Mesothelial cell of epicardium (in vitro differentiated cells): ENCODE data around the gene RYR3. TPM values are rescaled to one million over a fixed set of nuclear protein-coding genes. Genes with fewer than 3 reads are reported as not detected.

Experiments
- DNase-seq, 2 experiments: peaks; one replicate each; pipeline ENCODE4 v3.0.0; 2021; ENCODE audit warnings: low spot score in 2 of 2; ENCODE audit not compliant: unreplicated experiment in 2 of 2
- H3K27ac Mint-ChIP-seq: 2 replicates; pipeline ENCODE4 v1.8.0; 2021; ENCODE audit warnings: mixed read lengths
- H3K27me3 Mint-ChIP-seq: 2 replicates; pipeline ENCODE4 v1.8.0; 2021; ENCODE audit warnings: low read depth, mixed read lengths
- H3K36me3 Mint-ChIP-seq: 2 replicates; pipeline ENCODE4 v1.8.0; 2021; ENCODE audit warnings: mixed read lengths
- H3K4me1 Mint-ChIP-seq: 2 replicates; pipeline ENCODE4 v1.8.0; 2021; ENCODE audit warnings: mixed read lengths
- H3K4me3 Mint-ChIP-seq: 2 replicates; pipeline ENCODE4 v1.8.0; 2021; ENCODE audit warnings: mild to moderate bottlenecking, moderate library complexity, mixed read lengths
- H3K9me3 Mint-ChIP-seq: 2 replicates; pipeline ENCODE4 v1.8.0; 2021; ENCODE audit warnings: mixed read lengths
- CTCF ChIP-seq: fragments of 200-600 bp; sonication (generic); IDR thresholded peaks from one replicate; pipeline ENCODE4 v1.5.0; 2021; ENCODE audit warnings: antibody characterized with exemption; ENCODE audit not compliant: unreplicated experiment
- total RNA-seq: library from RNA; stranded (reverse); gene quantifications from 3 replicates; pipeline ENCODE4 v1.2.1, GENCODE V29; 2021

Gene RYR3
- total RNA-seq, 1 donor from 2014 or later: 3.8 TPM

DNA sequence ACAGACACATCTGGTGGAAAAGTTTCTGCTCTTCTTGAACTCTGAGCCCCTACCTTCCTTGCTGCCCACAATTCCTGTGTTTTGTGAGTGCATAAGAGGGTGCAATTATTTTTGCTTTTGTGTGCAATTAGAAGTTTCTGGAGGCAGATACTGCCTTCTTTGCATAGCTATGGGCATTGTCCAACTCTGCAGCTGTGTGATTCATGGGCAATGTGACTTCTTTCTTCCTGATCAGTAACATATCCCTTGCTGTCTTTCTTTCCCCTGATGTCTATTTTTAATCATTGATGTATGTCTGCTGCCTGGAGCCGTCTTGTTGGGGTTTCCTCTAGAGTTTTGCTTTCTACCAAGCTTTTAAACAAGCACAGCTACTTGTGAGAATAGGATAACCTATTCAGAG lies 336.0 kb downstream of the RYR3 start:
- H3K27me3 Mint-ChIP-seq: peaks cover 10% of the 10 kb centered on the region
- H3K36me3 Mint-ChIP-seq: no peaks in the 10 kb centered on the region
- H3K4me3 Mint-ChIP-seq: no peak overlapping the region
- no peak overlapping the region for H3K27ac Mint-ChIP-seq
- no peak for DNase-seq
- TF ChIP-seq CTCF: no peak
- peaks cover 7% of the 10 kb centered on the region for H3K4me1 Mint-ChIP-seq
- no peaks in the 10 kb centered on the region for H3K9me3 Mint-ChIP-seq

GRCh38 chr15:33649217-33649933 lies 338.6 kb downstream of the RYR3 start:
- no peaks in the 10 kb centered on the region for H3K36me3 Mint-ChIP-seq
- peaks cover 1% of the 10 kb centered on the region for H3K27me3 Mint-ChIP-seq
- H3K4me1 Mint-ChIP-seq: peaks cover 7% of the 10 kb centered on the region
- TF ChIP-seq CTCF: no peak
- H3K4me3 Mint-ChIP-seq: no peak overlapping the region
- no peak for DNase-seq
- H3K9me3 Mint-ChIP-seq: no peaks in the 10 kb centered on the region
- H3K27ac Mint-ChIP-seq: no peak overlapping the region

DNA sequence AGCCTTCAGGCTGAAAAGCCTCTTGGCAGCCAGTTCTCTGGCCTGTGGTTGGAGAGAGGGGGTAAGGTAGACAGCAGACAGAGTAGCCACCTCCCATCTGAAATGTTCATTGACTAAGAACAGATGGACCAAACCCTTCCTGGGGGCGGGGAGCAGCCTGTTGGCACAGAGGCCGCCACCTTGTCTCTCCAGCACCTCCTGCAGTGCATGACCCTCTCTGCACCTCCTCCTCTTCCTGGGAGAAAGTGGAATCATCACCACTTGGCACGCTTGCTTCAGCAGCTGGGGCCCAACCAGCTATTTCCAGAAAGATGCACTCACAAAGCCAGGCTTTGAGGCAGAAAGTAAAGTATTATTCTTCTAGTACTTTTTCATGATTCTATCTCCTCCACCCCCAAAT lies 344.1 kb downstream of the RYR3 start:
- TF ChIP-seq CTCF: no peak
- no peak for DNase-seq
- H3K27ac Mint-ChIP-seq: no peak overlapping the region
- H3K4me1 Mint-ChIP-seq: peaks cover 10% of the 10 kb centered on the region
- no peaks in the 10 kb centered on the region for H3K9me3 Mint-ChIP-seq
- no peak overlapping the region for H3K4me3 Mint-ChIP-seq
- no peaks in the 10 kb centered on the region for H3K36me3 Mint-ChIP-seq
- H3K27me3 Mint-ChIP-seq: no peaks in the 10 kb centered on the region

DNA sequence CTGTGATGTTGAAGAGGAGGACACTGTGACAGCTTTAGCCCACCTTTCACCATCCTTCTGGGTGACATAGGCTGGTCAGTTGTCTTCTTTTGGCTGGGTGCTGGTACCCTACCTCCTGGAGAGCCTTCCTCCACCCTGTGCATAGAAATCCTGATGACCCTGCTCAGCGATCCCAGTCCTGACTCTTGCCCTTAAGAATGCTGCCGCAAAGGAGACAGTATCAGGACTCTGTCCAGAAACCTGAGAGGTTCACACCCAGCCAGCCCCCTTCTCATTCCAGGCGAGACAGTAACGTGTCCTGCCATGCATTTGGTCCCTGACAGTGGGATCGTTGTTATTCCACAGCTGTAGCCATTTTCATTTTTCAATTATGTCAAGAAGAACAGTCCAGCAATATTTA lies 344.7 kb downstream of the RYR3 start:
- no peaks in the 10 kb centered on the region for H3K9me3 Mint-ChIP-seq

DNA sequence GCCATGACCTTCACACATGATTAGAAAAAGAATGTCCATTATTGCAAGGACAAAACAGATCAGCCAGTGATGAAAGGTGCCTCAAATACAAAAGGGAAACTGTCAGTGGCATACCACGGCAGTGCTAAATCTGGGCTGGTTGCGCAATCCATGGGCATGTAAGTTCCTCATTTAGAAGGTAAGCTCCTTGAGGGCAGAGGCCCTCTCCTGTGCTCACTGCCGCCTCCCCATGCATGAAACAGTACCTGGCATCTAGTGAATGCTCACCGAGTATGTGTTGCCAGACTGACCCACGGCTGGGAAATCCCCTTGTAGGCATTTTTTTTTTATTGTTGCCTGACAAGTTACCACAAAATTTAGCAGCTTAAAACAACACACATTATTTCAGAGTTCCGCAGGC lies 345.4 kb downstream of the RYR3 start:
- DNase-seq: no peak
- Mint-ChIP-seq H3K36me3 (no peaks in the 10 kb centered on the region), H3K4me1 (peaks cover 10% of the 10 kb centered on the region), H3K27me3 (no peaks in the 10 kb centered on the region), H3K4me3 (no peak overlapping the region), H3K27ac (no peak overlapping the region), H3K9me3 (no peaks in the 10 kb centered on the region)
- no peak for TF ChIP-seq CTCF

More for the DNA sequence above, 344.7 kb downstream of the RYR3 start:
- no peak overlapping the region for H3K27ac Mint-ChIP-seq
- no peaks in the 10 kb centered on the region for H3K36me3 Mint-ChIP-seq
- TF ChIP-seq CTCF: no peak
- no peak for DNase-seq
- H3K4me1 Mint-ChIP-seq: peaks cover 10% of the 10 kb centered on the region
- no peaks in the 10 kb centered on the region for H3K27me3 Mint-ChIP-seq
- no peak overlapping the region for H3K4me3 Mint-ChIP-seq

DNA sequence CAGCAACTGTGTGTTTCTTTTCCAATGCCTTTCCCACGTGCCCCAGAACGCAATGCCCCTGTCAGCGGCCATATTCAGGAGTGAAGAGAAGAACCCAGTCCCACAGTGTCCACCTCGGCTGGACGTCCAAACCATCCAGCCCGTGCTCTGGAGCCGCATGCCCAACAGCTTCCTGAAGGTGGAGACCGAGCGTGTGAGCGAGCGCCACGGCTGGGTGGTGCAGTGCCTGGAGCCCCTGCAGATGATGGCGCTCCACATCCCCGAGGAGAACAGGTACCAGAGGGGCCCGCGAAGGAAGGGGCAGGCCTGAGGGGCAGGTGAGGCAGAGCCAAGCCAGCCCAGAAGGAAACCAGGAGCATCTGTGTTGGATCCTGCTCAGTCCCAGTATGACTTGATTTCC lies 349.4 kb downstream of the RYR3 start:
- H3K36me3 Mint-ChIP-seq: no peaks in the 10 kb centered on the region
- peaks cover 7% of the 10 kb centered on the region for H3K4me1 Mint-ChIP-seq
- DNase-seq: no peak
- H3K27ac Mint-ChIP-seq: no peak overlapping the region
- H3K27me3 Mint-ChIP-seq: no peaks in the 10 kb centered on the region
- no peaks in the 10 kb centered on the region for H3K9me3 Mint-ChIP-seq
- no peak overlapping the region for H3K4me3 Mint-ChIP-seq
- no peak for TF ChIP-seq CTCF
